ENCODE results near the gene SYF2. TPM values are rescaled to one million over a fixed set of nuclear protein-coding genes. Genes with fewer than 3 reads are reported as not detected.

SYF2 gene
- total and polyA plus RNA-seq, 12 donors: 28.0 to 55.9 (median 36.9) TPM

DNA sequence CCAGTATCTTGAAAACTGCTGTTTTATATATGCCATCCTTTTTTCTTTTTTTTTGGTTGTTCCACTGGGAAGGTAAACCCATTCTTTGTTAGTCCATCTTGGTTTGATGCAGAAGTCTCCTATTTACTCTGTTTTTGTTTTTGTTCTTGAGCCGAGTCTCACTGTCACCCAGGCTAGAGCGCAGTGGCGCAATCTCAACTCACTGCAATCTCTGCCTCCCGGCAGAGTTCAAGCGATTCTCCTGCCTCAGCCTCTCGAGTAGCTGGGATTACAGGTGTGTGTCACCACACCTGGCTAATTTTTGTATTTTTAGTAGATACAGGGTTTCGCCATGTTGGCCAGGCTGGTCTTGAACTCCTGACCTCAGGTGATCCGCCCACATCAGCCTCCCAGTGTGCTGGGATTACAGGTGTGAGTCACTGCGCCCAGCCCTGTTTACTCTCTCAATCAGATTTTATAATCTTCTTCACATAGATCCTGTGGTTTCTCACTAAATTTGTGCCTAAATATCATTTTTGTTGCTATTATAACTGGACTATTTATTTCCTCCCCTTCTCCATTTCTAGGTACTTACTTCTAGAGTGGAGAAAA is 12.5 kb downstream of the SYF2 start:
- intact Hi-C loops (cut with DNase I): loop anchor here in 5 of 10 donors (5.0 to 10.0 kb wide), 4 partner anchors 545 to 567 kb away; no protein-coding TSS in a partner anchor
- Histone ChIP-seq H3K36me3 (peaks cover 0 to 57% (median 34%) of the 10 kb centered on the region in 9 donors), H3K27ac (no peak overlapping the region), H3K4me1 (no peaks in the 10 kb centered on the region), H3K27me3 (no peaks in the 10 kb centered on the region), H3K4me3 (no peak overlapping the region), H3K9me3 (no peaks in the 10 kb centered on the region)
- DNase-seq: no peak
- WGBS, 2 donors: 98 to 99% methylated on average over 9 of the region's 9 CpGs
- ATAC-seq: no peak
- TF ChIP-seq, protein P1, sequence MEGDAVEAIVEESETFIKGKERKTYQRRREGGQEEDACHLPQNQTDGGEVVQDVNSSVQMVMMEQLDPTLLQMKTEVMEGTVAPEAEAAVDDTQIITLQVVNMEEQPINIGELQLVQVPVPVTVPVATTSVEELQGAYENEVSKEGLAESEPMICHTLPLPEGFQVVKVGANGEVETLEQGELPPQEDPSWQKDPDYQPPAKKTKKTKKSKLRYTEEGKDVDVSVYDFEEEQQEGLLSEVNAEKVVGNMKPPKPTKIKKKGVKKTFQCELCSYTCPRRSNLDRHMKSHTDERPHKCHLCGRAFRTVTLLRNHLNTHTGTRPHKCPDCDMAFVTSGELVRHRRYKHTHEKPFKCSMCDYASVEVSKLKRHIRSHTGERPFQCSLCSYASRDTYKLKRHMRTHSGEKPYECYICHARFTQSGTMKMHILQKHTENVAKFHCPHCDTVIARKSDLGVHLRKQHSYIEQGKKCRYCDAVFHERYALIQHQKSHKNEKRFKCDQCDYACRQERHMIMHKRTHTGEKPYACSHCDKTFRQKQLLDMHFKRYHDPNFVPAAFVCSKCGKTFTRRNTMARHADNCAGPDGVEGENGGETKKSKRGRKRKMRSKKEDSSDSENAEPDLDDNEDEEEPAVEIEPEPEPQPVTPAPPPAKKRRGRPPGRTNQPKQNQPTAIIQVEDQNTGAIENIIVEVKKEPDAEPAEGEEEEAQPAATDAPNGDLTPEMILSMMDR (IDR thresholded peaks at IDR 0.05): no peak

DNA sequence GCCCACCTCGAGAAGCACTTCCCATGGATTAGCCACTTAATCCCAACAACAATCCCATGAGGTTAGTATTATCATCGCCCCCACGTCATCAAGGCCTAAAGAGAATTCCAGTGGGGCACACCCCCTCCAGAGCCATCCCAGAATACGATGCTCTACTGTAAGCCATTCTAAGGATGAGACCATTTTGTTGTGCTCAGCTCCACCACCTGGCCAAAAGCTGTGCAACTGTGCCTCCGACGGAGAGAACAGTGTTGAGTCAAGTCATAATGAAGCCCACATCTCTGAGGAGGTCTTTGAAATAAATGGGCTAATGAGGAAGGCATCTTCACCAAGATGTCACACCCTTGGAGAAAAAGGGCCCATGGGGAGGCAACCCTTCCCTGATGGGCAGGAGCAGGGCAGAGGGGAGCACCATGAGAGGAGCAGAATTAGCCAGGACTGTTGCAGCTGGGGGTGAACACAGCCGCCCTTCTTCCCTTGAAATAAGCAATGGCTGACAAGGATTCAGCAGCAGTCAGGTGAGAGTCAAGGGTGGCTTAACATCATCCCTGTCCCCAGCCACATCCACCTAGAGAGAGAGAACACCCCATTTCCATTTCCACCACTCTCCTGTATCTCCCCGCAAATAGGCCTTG is 14.6 kb downstream of the SYF2 start:
- Histone ChIP-seq H3K9me3 (no peaks in the 10 kb centered on the region), H3K27ac (no peak overlapping the region), H3K4me1 (no peaks in the 10 kb centered on the region), H3K27me3 (no peaks in the 10 kb centered on the region), H3K4me3 (no peak overlapping the region), H3K36me3 (peaks cover 0 to 37% (median 22%) of the 10 kb centered on the region in 9 donors)
- no peak for DNase-seq
- intact Hi-C loops (cut with DNase I): no loop called here
- WGBS, 2 donors: 80 to 82% methylated on average over 8 of the region's 8 CpGs
- peak in 1 of 8 donors; percentile 25 for ATAC-seq
- TF ChIP-seq, protein P1 (IDR thresholded peaks at IDR 0.05): no peak

DNA sequence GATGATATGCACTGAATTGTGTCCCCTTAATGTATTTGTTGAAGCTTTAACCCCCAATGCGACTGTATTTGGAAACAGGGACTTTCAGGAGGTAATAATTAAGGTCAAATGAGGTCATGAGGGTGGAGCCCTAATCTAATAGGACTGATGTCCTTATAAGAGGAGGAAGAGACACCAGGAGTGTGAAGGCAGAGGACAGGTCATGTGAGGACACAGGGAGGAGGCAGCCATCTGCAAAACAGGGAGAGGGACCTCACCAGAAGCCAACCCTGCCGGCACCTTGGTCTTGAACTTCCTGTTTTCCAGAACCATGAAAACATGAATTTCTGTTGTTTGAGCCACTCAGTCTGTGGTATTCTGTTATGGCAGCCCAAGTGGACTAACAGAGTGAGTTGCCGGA is 15.3 kb downstream of the SYF2 start:
- TF ChIP-seq, protein P1 (IDR thresholded peaks at IDR 0.05): no peak
- peaks cover 0 to 2% (median 0%) of the 10 kb centered on the region in 7 donors for H3K27me3 ChIP-seq
- peaks cover 0 to 30% (median 16%) of the 10 kb centered on the region in 9 donors for H3K36me3 ChIP-seq
- H3K4me1 ChIP-seq: no peaks in the 10 kb centered on the region
- ATAC-seq (no peak), DNase-seq (no peak)
- no peak overlapping the region for H3K4me3 ChIP-seq
- no peaks in the 10 kb centered on the region for H3K9me3 ChIP-seq
- no peak overlapping the region for H3K27ac ChIP-seq
- WGBS, 2 donors: 78 to 80% methylated on average over 3 of the region's 3 CpGs
- intact Hi-C loops (cut with DNase I): no loop called here

DNA sequence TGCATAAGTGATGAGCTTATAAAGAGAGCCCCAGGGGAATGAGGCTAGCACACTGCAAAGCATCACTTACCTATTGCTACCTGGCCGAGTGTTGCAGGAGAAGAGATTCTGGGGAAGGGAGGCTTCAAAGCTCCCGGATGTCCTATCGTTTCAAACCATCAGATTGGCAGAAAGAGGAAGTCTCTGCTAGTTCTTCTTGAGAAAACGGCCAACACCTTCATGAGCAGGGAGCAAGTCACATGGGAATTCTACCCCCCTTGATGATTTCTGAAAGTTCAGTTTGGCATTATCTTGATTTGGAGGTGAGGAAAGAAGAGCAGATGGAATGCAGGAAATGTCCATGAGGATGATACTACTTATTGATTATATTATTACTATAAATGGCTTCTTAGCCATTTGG is 16.2 kb downstream of the SYF2 start:
- intact Hi-C loops (cut with DNase I): no loop called here
- TF ChIP-seq, protein P1 (IDR thresholded peaks at IDR 0.05): no peak
- H3K9me3 ChIP-seq: no peaks in the 10 kb centered on the region
- ATAC-seq (no peak), DNase-seq (no peak)
- 71 to 78% methylated on average over 4 of the region's 4 CpGs for WGBS, 2 donors
- no peaks in the 10 kb centered on the region for H3K4me1 ChIP-seq
- H3K4me3 ChIP-seq: no peak overlapping the region
- peaks cover 0 to 11% (median 0%) of the 10 kb centered on the region in 7 donors for H3K27me3 ChIP-seq
- H3K36me3 ChIP-seq: peaks cover 0 to 21% (median 10%) of the 10 kb centered on the region in 9 donors
- no peak overlapping the region for H3K27ac ChIP-seq
